Breast epithelium (tissue), 4 donors: ENCODE results near the gene ASB10. TPM values are rescaled to one million over a fixed set of nuclear protein-coding genes. Genes with fewer than 3 reads are reported as not detected.

Experiments used
- DNase-seq, 2 donors: peaks; one replicate each; pipeline ENCODE4 v3.0.0-alpha.2; 2019; ENCODE audit warnings: low spot score in 2 of 2
- H3K27ac ChIP-seq, 2 donors: fragments of 200-600 bp; sonication (generic) in 1 of 2; one replicate each; pipeline ENCODE4 v1.5.1; 2016 to 2019; ENCODE audit warnings: mild to moderate bottlenecking in 1 of 2
- H3K27me3 ChIP-seq, 2 donors: fragments of 200-600 bp; sonication (generic) in 1 of 2; one replicate each; pipeline versions ENCODE4 v1.5.1 to v1.6.0; 2017 to 2019; ENCODE audit warnings: control low read depth in 1 of 2, mild to moderate bottlenecking in 1 of 2
- H3K36me3 ChIP-seq: fragments of 200-600 bp; one replicate; pipeline ENCODE4 v1.5.1; 2019
- H3K4me1 ChIP-seq, 2 donors: fragments of 200-600 bp; sonication (generic); one replicate each; pipeline ENCODE4 v1.5.1; 2016 to 2019; ENCODE audit warnings: control low read depth in 1 of 2
- H3K4me3 ChIP-seq, 3 donors: fragments of 200-600 bp; sonication (generic); 1 replicate in 2 of 3; 2 replicates in 1 of 3; pipeline ENCODE4 v1.5.1; 2016 to 2019; ENCODE audit warnings: mild to moderate bottlenecking in 3 of 3, moderate library complexity in 2 of 3
- H3K9me3 ChIP-seq, 2 donors: fragments of 200-600 bp; sonication (generic) in 1 of 2; one replicate each; pipeline ENCODE4 v1.5.1; 2016 to 2019; ENCODE audit warnings: control low read depth in 1 of 2
- POLR2A ChIP-seq: fragments of 450-650 bp; IDR thresholded peaks from one replicate; pipeline ENCODE4 v1.6.1; 2016; ENCODE audit warnings: antibody characterized with exemption, mild to moderate bottlenecking, moderate library complexity
- POLR2AphosphoS5 ChIP-seq, 3 donors: sonication (generic); formaldehyde crosslinking; IDR thresholded peaks; one replicate each; pipeline ENCODE4 v1.6.1; 2017; ENCODE audit warnings: antibody characterized with exemption in 3 of 3
- intact Hi-C: fragments of 100-400 bp; cut with DNase I; formaldehyde crosslinking; loops from one replicate; pipeline ENCODE4 v1.15.1; 2023; ENCODE audit warnings: low total_unique reads
- total RNA-seq, 3 donors: library from RNA; depleted of rRNA; stranded (reverse); fragments of >200 nt; gene quantifications; one replicate each; pipeline ENCODE4 v1.1.0, GENCODE V29; 2016
- TF ChIP-seq, protein P1 (sequence below), 3 donors: fragments of 450-650 bp; IDR thresholded peaks; one replicate each; pipeline ENCODE4 v1.5.1; 2016 to 2017; ENCODE audit warnings: antibody characterized with exemption in 3 of 3, mild to moderate bottlenecking in 3 of 3, moderate library complexity in 3 of 3

ASB10 gene
- total RNA-seq, 3 donors from 2014 or later, result not detected

DNA sequence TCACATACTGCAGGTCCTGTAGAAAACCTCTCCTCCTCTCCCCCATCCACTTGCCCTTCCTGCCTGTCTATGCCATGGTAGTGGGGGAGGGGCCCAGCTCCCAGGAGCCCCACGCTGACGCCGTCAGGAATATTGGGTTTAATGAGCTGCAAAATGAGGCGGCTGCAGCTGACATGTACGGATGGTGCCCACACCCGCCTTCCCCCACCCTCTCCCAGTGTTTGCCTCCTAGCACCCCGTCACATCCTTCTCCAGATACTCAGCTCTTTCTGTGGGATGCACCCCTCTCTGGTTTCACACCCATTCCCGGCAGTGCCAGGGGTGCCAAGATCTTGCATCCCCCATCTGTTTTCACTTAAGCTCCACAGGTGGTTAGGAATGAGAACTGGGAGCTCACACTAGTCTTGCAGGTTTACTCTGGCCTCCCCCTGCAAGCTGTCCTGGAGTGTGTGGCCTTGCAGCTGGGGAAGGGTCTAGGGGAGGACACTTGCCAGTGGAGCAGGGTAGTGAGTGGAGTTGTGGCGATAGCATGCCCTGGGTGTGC, 45.7 kb downstream of the ASB10 start:
- Histone ChIP-seq H3K4me1 (no peaks in the 10 kb centered on the region), H3K9me3 (no peaks in the 10 kb centered on the region), H3K27me3 (no peaks in the 10 kb centered on the region), H3K27ac (no peak overlapping the region), H3K4me3 (no peak overlapping the region), H3K36me3 (peaks cover 3% of the 10 kb centered on the region)
- TF ChIP-seq POLR2AphosphoS5 (IDR thresholded peaks at IDR 0.05) (no peak), POLR2A (no peak)
- TF ChIP-seq, protein P1, sequence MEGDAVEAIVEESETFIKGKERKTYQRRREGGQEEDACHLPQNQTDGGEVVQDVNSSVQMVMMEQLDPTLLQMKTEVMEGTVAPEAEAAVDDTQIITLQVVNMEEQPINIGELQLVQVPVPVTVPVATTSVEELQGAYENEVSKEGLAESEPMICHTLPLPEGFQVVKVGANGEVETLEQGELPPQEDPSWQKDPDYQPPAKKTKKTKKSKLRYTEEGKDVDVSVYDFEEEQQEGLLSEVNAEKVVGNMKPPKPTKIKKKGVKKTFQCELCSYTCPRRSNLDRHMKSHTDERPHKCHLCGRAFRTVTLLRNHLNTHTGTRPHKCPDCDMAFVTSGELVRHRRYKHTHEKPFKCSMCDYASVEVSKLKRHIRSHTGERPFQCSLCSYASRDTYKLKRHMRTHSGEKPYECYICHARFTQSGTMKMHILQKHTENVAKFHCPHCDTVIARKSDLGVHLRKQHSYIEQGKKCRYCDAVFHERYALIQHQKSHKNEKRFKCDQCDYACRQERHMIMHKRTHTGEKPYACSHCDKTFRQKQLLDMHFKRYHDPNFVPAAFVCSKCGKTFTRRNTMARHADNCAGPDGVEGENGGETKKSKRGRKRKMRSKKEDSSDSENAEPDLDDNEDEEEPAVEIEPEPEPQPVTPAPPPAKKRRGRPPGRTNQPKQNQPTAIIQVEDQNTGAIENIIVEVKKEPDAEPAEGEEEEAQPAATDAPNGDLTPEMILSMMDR (IDR thresholded peaks at IDR 0.05), result no peak
- intact Hi-C loops, result no loop called here
- peak in 1 of 2 donors; percentile 5 for DNase-seq

DNA sequence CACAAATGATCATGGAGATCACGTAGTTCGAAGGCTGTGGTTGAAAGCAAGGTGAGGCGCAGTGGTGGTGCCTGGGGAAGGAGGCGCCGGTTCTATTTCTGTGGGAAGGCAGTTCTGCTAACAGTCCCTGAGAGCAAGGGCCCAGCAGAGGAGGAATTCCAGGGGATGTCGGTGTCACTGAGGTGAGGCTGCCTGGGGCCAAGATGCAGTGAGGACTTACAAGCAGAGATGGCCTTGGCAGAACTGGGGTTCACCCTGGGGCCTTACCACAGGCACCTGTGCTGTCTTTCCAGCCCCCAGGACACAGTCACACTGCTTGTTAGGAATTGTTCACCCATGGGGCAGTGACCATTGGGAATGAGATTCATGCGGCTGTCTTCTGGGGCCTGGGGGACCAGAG, 46.2 kb downstream of the ASB10 start:
- H3K27ac ChIP-seq, result no peak overlapping the region
- no peak for TF ChIP-seq POLR2A
- TF ChIP-seq, protein P1 (IDR thresholded peaks at IDR 0.05), result no peak
- TF ChIP-seq POLR2AphosphoS5 (IDR thresholded peaks at IDR 0.05), result no peak
- DNase-seq, result peak in 1 of 2 donors; percentile 12
- no peaks in the 10 kb centered on the region for H3K27me3 ChIP-seq
- intact Hi-C loops, result no loop called here
- no peaks in the 10 kb centered on the region for H3K4me1 ChIP-seq
- H3K4me3 ChIP-seq, result no peak overlapping the region
- H3K9me3 ChIP-seq, result no peaks in the 10 kb centered on the region
- peaks cover 9% of the 10 kb centered on the region for H3K36me3 ChIP-seq

DNA sequence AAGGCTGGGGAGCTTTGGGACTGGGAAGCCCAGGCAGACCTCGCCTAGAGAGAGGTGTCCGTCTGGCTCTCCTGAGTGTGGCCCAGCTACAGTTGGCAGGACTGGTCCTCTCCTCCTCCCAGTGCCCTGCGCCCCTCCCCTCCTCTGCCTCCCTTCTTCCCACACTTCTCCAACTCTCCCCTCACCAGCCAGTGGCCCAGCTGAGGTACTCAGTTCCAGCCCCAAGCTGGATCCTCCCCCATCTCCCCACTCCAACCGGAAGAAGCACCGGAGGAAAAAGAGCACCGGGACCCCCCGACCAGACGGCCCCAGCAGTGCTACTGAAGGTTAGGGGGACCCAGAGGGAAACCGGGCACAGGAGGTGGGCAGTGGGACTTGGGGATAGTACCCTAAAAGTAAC, 47.3 kb downstream of the ASB10 start:
- H3K27ac ChIP-seq, result no peak overlapping the region
- TF ChIP-seq, protein P1 (IDR thresholded peaks at IDR 0.05), result no peak
- no peak for TF ChIP-seq POLR2AphosphoS5 (IDR thresholded peaks at IDR 0.05)
- TF ChIP-seq POLR2A, result no peak
- H3K9me3 ChIP-seq, result no peaks in the 10 kb centered on the region
- intact Hi-C loops, result no loop called here
- DNase-seq, result no peak
- no peaks in the 10 kb centered on the region for H3K4me1 ChIP-seq
- H3K4me3 ChIP-seq, result no peak overlapping the region
- peaks cover 10% of the 10 kb centered on the region for H3K36me3 ChIP-seq
- no peaks in the 10 kb centered on the region for H3K27me3 ChIP-seq

DNA sequence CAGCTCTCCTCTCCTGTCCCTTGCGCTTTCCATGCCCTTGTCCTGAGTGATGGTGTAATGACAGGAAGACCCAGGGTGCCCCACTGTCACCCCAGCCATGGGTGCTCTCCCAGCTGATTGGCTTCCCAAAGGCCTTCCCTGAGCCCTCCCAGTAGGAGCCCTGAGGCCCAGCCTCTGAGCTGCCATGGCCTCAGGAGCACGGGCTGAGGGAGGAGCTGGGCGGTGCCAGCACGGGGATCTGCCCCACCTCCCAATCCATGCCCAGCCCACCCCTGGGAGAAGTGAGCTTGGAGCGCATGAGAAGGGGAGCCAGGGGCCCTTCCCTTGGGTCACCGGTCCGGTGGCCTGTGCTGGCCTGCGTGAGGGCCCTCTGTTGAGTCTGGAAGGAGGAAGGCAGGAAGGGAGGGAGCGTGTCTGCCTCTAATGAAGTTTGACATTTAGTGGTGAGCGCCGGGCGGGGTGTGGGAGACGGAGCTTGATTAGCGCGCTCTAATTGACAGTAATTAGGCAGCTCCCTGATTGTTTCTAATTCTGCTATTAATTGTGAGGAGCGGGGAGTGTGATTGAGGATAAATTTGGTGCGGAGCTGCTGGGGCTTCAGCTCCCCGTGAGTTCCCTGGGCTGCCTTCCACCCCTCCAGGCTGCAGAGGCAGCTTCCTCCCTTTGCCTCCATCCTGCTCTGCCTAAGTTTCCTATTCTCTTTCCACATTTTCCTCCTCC, 47.8 kb downstream of the ASB10 start:
- DNase-seq, result peak in 1 of 2 donors; percentile 8
- H3K27ac ChIP-seq, result no peak overlapping the region
- no peaks in the 10 kb centered on the region for H3K9me3 ChIP-seq
- no peaks in the 10 kb centered on the region for H3K27me3 ChIP-seq
- intact Hi-C loops, result no loop called here
- H3K36me3 ChIP-seq, result peaks cover 10% of the 10 kb centered on the region
- H3K4me3 ChIP-seq, result no peak overlapping the region
- TF ChIP-seq, protein P1 (IDR thresholded peaks at IDR 0.05), result no peak
- TF ChIP-seq POLR2AphosphoS5 (IDR thresholded peaks at IDR 0.05) (no peak), POLR2A (no peak)
- H3K4me1 ChIP-seq, result no peaks in the 10 kb centered on the region

DNA sequence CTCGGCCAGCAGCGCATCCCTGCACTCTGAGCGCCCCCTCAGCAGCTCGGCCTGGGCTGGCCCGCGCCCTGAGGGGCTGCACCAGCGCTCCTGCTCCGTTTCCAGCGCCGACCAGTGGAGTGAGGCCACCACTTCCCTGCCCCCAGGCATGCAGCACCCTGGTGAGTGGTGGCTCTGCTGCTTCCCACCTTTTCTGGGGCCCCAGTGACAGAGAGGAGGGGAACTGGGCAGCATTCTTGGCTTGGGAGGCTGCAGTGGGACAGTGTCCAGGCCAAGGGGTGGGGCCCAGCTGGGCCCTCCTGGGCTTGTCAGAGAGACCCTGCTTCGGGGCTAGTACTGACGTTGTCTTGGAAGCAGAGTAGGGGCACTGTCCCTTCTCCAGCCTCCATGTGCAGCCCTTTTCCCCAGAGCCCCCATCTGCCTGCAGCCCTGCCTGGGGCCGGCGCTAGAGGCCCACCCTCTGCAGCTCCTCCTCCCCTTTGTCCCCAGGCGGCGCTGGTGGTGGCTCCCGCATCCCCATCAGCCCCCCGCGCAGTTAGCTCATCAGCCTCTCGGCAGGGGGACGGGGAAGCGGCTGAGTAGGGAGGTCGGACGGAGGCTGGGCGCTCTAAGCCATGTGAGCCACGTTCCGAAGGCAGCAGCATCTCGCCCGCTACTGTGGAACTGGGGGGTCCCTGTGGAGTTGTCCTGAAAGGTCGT, 48.7 kb downstream of the ASB10 start:
- no peak for DNase-seq
- no peaks in the 10 kb centered on the region for H3K9me3 ChIP-seq
- no peak overlapping the region for H3K27ac ChIP-seq
- TF ChIP-seq, protein P1 (IDR thresholded peaks at IDR 0.05), result no peak
- TF ChIP-seq POLR2A (no peak), POLR2AphosphoS5 (IDR thresholded peaks at IDR 0.05) (no peak)
- intact Hi-C loops, result no loop called here
- no peak overlapping the region for H3K4me3 ChIP-seq
- peaks cover 10% of the 10 kb centered on the region for H3K36me3 ChIP-seq
- H3K27me3 ChIP-seq, result no peaks in the 10 kb centered on the region
- H3K4me1 ChIP-seq, result no peaks in the 10 kb centered on the region
